SKM-1 (cell line): ENCODE results near the gene PTRH1.

Source experiments
- DNase-seq: peaks from one replicate; lab custom pipeline; 2025; ENCODE audit not compliant: unreplicated experiment; lab: John Stamatoyannopoulos, UW

PTRH1 gene

GRCh38 chr9:127698985-127699670, 16.3 kb downstream of the PTRH1 start:
- DNase-seq, result no peak

DNA sequence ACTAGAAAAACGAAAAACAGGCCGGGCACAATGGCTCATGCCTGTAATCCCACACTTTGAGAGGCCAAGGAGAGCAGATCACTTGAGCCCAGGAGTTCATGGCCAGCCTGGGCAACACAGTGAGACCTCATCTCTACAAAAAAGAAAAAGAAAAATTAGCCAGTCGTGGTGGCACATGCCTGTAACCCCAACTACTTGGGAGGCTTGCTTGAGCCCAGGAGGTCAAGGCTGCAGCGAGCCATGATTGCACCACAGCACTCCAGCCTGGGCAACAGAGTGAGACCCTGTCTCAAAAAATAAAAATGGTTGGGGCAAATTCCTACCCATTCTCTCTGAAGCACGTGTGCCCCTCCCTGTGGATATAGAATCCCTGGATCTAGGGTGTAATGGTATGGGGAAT, 17.1 kb downstream of the PTRH1 start:
- no peak for DNase-seq

- DNase-seq, result no peak
Observed at GRCh38 chr9:127697575-127697974, 17.9 kb downstream of the PTRH1 start.

GRCh38 chr9:127694890-127695720, 20.4 kb downstream of the PTRH1 start:
- DNase-seq, result no peak

- DNase-seq, result no peak
Observed at GRCh38 chr9:127693697-127694096, 21.8 kb downstream of the PTRH1 start.

GRCh38 chr9:127693143-127693542, 22.3 kb downstream of the PTRH1 start:
- no peak for DNase-seq

GRCh38 chr9:127692071-127692470, 23.4 kb downstream of the PTRH1 start:
- no peak for DNase-seq

DNA sequence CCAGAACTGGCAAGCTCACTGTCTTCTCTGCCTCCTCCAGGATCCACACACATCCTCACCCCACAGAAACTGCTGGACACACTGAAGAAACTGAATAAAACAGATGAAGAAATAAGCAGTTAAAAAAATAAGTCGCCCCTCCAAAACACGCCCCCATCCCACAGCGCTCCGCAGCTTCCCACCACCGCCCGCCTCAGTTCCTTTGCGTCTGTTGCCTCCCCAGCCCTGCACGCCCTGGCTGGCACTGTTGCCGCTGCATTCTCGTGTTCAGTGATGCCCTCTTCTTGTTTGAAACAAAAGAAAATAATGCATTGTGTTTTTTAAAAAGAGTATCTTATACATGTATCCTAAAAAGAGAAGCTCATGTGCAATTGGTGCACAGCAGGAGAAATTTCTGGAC, 24.7 kb downstream of the PTRH1 start:
- no peak for DNase-seq

GRCh38 chr9:127689329-127690000, 26.0 kb downstream of the PTRH1 start:
- no peak for DNase-seq

DNA sequence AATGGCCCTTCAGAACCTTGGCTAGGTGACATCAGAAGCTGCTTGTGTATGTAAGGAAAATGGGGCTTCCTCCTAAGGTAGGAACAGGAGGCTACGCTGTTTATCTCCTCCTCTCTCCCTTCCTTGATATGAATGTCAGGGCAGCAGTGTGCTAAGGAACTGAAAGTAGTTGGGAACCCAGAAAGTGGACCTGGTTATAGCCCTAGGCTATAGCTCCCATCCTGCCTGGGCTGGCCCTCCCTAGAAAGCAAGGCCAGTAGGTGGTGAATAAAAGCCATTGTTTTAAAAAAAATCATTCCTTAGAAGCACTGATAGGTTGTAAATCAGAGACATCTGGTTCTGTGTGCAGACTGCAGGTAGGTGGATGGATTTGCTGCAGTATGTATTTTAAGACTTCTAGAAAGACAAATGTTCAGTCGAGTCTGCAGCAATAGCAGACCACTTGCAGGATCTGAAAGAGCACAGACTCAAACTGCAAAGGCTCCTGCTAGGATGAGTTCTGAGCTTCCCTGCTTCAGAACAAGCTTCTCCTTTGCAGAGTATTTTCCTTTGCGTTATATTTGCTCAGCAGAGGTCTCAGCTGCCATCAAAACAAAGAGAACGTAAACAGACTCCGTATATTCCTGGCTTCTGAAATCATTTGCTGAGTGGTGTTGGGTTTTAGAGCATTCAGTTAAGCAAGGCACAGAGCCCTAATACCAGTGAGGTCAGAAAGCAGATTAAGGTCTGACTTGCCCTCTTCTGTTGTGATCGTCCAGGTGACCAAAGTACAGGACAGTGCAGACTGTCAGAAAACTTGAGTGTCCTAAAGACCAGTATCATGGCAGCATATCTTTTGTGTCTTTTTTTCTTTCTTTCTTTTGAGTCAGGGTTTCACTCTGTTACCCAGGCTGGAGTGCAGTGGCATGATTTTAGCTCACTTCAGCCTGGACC, 28.7 kb downstream of the PTRH1 start:
- DNase-seq, result no peak

- DNase-seq, result no peak
Observed at GRCh38 chr9:127684576-127684975, 30.9 kb downstream of the PTRH1 start.

- DNase-seq, result no peak
Observed at GRCh38 chr9:127683723-127684122, 31.7 kb downstream of the PTRH1 start.

DNA sequence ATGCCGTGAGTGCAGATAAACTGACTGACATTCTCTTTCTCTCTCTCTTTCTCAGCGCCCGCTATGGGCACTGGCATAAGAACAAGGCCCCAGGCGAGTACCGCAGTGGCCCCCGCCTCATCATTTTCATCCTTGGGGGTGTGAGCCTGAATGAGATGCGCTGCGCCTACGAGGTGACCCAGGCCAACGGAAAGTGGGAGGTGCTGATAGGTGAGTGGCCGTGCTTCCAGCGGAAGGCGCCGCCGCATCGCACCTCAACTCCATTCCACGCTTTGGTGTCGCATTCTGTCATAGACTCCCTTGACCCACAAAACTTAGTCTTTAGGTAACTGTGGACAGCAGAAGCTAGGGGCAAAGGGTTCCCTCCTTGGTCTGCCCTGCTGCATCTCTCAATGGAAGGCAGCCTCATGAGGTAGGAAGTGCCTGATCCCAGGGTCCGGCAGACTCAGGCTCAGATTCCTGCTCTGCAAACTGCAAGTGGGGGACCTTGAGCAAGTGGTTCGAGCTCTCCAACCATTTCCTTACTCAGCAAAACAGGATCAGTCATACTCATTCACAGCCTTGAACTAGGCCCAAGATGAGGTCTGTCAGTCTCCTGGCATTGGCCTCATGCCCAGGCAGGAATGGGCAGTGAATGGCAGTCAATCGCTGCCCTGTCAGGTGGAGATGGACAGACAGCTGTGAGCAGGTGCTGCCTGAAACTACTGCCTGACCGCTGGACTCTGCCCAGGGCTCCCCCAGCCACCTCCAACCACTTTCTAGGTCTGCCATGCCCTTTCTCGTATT, 32.9 kb downstream of the PTRH1 start:
- no peak for DNase-seq

DNA sequence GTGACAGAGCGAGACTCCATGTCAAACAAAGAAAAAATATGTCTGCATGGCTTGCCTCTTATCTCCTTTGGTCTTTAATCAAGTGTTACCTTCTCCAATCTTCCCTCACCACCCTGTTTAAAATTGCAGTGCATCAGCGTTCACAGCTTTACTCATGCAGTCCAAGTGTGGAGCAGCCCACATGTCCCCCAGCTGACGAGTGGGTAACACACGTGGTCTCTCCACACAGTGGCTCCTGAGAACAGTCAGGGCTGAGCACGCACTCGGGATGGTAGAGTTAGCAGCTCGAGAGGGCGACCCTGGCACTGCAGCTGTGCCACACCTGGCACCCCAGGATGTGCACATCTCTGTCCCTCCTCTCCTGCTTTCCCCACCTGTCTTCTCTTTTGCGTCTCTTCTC, 34.6 kb downstream of the PTRH1 start:
- no peak for DNase-seq

GRCh38 chr9:127680226-127680625, 35.2 kb downstream of the PTRH1 start:
- no peak for DNase-seq

DNA sequence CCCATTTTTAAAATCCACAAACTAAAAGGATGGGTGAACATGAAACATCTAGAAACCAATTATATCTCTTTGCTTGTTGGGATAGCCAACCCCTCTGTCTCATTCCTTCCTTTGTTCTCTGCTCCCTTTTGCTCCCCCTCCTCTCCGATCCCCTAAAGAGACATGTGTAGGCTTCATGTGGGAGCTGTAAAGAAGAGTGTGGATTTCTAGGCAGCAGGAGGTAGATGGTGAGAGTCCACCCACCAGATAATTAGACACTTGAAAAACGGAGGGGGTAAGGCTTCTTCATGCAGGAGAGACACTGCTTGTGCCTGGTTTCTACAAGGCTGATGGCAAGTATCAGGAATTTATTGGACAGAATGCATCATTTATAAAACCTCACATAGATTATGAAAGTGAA, 36.0 kb downstream of the PTRH1 start:
- no peak for DNase-seq

- DNase-seq, result no peak
Observed at GRCh38 chr9:127676638-127677037, 38.8 kb downstream of the PTRH1 start.

- no peak for DNase-seq
Observed at GRCh38 chr9:127673234-127673633, 42.2 kb downstream of the PTRH1 start.

DNA sequence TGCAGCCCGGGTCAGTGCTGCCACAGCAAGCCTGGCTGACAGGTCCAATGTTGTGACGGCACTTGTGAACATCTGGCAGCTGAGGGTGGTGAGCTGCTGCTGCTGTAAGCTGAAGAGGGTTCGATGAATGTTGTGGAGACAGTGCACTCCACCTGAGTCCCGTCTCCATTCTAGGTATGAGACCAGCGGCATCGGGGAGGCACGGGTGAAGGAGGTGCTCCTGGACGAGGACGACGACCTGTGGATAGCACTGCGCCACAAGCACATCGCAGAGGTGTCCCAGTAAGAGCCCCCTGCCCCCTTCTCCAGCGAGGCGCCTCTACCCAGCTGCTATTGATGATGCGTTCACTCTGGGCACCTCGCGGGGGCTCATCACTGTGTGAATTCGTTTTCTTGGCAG, 47.6 kb downstream of the PTRH1 start:
- no peak for DNase-seq
